SK-N-SH treated with all-trans-retinoic acid at 6 μM for 48 hours (cell line): ENCODE measurements around the gene MRPL16.

ENCODE experiments used
- BACH2 ChIP-seq: fragments of 250-450 bp; sonication (Bioruptor Pico); IDR thresholded peaks from 2 replicates; pipeline ENCODE4 v1.9.0; 2021; ENCODE audit warnings: mild to moderate bottlenecking, borderline replicate concordance
- CSDC2 ChIP-seq: fragments of 250-450 bp; sonication (Bioruptor Pico); IDR thresholded peaks from 2 replicates; pipeline ENCODE4 v1.5.0; 2020; ENCODE audit warnings: mild to moderate bottlenecking, moderate library complexity
- ESRRG ChIP-seq: fragments of 250-450 bp; sonication (Bioruptor Pico); IDR thresholded peaks from 2 replicates; pipeline ENCODE4 v1.6.1; 2021; ENCODE audit warnings: mild to moderate bottlenecking
- ISL1 ChIP-seq: fragments of 250-450 bp; sonication (Bioruptor Pico); IDR thresholded peaks from 2 replicates; pipeline ENCODE4 v2.1.2; 2022; ENCODE audit warnings: mild to moderate bottlenecking, moderate library complexity
- OSR1 ChIP-seq: fragments of 250-450 bp; sonication (Bioruptor Pico); IDR thresholded peaks from 2 replicates; pipeline ENCODE4 v1.8.0; 2022; ENCODE audit warnings: moderate library complexity, mild to moderate bottlenecking, inconsistent platforms
- PPARA ChIP-seq: fragments of 250-450 bp; sonication (Bioruptor Pico); IDR thresholded peaks from 2 replicates; pipeline ENCODE4 v1.5.0; 2020; ENCODE audit warnings: mild to moderate bottlenecking, borderline replicate concordance
- RARB ChIP-seq: fragments of 250-450 bp; sonication (Bioruptor Pico); IDR thresholded peaks from 2 replicates; pipeline ENCODE4 v1.8.0; 2021; ENCODE audit warnings: mild to moderate bottlenecking, moderate library complexity
- ZNF565 ChIP-seq: fragments of 450-650 bp; formaldehyde crosslinking; conservative IDR thresholded peaks from 2 replicates; pipeline ENCODE4 v1.5.0; 2020; ENCODE audit warnings: low read depth, mild to moderate bottlenecking, moderate library complexity
- ZNF70 ChIP-seq: fragments of 450-650 bp; formaldehyde crosslinking; IDR thresholded peaks from 2 replicates; pipeline ENCODE4 v1.5.0; 2020; ENCODE audit warnings: mild to moderate bottlenecking, moderate library complexity
- TF ChIP-seq, protein P1 (sequence below): fragments of 250-450 bp; sonication (Bioruptor Pico); IDR thresholded peaks from 2 replicates; pipeline ENCODE4 v1.8.0; 2020; ENCODE audit warnings: mild to moderate bottlenecking, moderate library complexity, borderline replicate concordance
- TF ChIP-seq, protein P2 (sequence below): fragments of 250-450 bp; sonication (Bioruptor Pico); IDR thresholded peaks from 2 replicates; pipeline ENCODE4 v1.5.0; 2020; ENCODE audit warnings: mild to moderate bottlenecking, moderate library complexity
- TF ChIP-seq, protein P3 (sequence below): fragments of 250-450 bp; sonication (Bioruptor Pico); IDR thresholded peaks from 2 replicates; pipeline ENCODE4 v1.8.0; 2021; ENCODE audit warnings: low read depth, mild to moderate bottlenecking, moderate library complexity, borderline replicate concordance

GRCh38 chr11:59810189-59810910 is at the start of gene MRPL16:
- 0 out of 2 replicates have a peak, but pooled peaks have one; percentile 64 for TF ChIP-seq OSR1
- no peak for TF ChIP-seq ESRRG (CRISPR knock-in tag)
- TF ChIP-seq, protein P1, sequence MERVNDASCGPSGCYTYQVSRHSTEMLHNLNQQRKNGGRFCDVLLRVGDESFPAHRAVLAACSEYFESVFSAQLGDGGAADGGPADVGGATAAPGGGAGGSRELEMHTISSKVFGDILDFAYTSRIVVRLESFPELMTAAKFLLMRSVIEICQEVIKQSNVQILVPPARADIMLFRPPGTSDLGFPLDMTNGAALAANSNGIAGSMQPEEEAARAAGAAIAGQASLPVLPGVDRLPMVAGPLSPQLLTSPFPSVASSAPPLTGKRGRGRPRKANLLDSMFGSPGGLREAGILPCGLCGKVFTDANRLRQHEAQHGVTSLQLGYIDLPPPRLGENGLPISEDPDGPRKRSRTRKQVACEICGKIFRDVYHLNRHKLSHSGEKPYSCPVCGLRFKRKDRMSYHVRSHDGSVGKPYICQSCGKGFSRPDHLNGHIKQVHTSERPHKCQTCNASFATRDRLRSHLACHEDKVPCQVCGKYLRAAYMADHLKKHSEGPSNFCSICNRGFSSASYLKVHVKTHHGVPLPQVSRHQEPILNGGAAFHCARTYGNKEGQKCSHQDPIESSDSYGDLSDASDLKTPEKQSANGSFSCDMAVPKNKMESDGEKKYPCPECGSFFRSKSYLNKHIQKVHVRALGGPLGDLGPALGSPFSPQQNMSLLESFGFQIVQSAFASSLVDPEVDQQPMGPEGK (CRISPR knock-in tag): no peak
- TF ChIP-seq ISL1: no peak
- TF ChIP-seq, protein P2, sequence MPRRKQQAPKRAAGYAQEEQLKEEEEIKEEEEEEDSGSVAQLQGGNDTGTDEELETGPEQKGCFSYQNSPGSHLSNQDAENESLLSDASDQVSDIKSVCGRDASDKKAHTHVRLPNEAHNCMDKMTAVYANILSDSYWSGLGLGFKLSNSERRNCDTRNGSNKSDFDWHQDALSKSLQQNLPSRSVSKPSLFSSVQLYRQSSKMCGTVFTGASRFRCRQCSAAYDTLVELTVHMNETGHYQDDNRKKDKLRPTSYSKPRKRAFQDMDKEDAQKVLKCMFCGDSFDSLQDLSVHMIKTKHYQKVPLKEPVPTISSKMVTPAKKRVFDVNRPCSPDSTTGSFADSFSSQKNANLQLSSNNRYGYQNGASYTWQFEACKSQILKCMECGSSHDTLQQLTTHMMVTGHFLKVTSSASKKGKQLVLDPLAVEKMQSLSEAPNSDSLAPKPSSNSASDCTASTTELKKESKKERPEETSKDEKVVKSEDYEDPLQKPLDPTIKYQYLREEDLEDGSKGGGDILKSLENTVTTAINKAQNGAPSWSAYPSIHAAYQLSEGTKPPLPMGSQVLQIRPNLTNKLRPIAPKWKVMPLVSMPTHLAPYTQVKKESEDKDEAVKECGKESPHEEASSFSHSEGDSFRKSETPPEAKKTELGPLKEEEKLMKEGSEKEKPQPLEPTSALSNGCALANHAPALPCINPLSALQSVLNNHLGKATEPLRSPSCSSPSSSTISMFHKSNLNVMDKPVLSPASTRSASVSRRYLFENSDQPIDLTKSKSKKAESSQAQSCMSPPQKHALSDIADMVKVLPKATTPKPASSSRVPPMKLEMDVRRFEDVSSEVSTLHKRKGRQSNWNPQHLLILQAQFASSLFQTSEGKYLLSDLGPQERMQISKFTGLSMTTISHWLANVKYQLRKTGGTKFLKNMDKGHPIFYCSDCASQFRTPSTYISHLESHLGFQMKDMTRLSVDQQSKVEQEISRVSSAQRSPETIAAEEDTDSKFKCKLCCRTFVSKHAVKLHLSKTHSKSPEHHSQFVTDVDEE (CRISPR knock-in tag): peak; percentile 87
- TF ChIP-seq RARB: no peak
- no peak for TF ChIP-seq ZNF70
- TF ChIP-seq, protein P3, sequence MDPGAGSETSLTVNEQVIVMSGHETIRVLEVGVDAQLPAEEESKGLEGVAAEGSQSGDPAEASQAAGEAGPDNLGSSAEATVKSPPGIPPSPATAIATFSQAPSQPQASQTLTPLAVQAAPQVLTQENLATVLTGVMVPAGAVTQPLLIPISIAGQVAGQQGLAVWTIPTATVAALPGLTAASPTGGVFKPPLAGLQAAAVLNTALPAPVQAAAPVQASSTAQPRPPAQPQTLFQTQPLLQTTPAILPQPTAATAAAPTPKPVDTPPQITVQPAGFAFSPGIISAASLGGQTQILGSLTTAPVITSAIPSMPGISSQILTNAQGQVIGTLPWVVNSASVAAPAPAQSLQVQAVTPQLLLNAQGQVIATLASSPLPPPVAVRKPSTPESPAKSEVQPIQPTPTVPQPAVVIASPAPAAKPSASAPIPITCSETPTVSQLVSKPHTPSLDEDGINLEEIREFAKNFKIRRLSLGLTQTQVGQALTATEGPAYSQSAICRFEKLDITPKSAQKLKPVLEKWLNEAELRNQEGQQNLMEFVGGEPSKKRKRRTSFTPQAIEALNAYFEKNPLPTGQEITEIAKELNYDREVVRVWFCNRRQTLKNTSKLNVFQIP (CRISPR knock-in tag): no peak
- TF ChIP-seq CSDC2 (CRISPR knock-in tag): no peak
- TF ChIP-seq PPARA: 0 out of 2 replicates have a peak, but pooled peaks have one; percentile 70
- no peak for TF ChIP-seq BACH2
- no peak for TF ChIP-seq ZNF565 (CRISPR knock-in tag)
